Measurements from ENCODE around the gene ADGRF3.
"Not testable (repeated sequence)": the region's sequence is repeated elsewhere in the genome, so short reads cannot be mapped to it uniquely, and the experiment has no call there.

The ADGRF3 gene, protein sequence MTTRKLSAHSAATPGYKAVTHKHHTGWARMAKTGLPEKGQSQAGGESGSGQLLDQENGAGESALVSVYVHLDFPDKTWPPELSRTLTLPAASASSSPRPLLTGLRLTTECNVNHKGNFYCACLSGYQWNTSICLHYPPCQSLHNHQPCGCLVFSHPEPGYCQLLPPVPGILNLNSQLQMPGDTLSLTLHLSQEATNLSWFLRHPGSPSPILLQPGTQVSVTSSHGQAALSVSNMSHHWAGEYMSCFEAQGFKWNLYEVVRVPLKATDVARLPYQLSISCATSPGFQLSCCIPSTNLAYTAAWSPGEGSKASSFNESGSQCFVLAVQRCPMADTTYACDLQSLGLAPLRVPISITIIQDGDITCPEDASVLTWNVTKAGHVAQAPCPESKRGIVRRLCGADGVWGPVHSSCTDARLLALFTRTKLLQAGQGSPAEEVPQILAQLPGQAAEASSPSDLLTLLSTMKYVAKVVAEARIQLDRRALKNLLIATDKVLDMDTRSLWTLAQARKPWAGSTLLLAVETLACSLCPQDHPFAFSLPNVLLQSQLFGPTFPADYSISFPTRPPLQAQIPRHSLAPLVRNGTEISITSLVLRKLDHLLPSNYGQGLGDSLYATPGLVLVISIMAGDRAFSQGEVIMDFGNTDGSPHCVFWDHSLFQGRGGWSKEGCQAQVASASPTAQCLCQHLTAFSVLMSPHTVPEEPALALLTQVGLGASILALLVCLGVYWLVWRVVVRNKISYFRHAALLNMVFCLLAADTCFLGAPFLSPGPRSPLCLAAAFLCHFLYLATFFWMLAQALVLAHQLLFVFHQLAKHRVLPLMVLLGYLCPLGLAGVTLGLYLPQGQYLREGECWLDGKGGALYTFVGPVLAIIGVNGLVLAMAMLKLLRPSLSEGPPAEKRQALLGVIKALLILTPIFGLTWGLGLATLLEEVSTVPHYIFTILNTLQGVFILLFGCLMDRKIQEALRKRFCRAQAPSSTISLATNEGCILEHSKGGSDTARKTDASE

DNA sequence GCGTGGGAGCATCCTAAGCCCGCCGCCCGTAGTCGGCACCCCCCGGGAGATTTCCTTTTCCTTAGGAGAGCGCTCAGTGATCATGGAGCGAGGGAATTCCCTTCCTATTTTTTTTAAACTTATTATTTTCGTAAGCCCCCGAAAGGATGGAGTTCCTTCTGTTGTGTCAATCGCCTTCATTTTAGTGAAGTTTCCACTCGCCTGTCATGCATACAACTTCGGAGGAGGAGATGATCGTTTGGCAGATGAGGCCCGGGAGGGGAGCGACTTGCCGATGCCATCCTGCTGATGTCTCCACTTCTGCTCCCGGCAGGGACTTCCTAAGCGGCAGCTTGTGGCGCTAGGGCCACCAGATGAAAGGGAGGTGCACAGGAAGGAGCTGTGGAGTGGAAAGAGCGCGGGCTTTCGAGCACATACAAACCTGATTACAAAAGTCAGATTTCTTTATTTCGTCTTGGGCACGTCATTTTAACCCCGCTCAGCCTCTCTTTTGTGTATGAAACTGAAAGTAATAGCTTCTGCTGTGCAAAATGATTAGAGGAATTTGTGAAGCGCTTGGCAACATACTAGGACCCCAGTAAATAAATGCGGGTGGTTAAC lies at the start of gene ADGRF3:
TSS of gene ADGRF3 (minus strand) at position 336 of the 600 bp plus-strand sequence. CDS start 555 bp downstream, outside the sequence.
- peak; percentile 75 for DNase-seq

DNA sequence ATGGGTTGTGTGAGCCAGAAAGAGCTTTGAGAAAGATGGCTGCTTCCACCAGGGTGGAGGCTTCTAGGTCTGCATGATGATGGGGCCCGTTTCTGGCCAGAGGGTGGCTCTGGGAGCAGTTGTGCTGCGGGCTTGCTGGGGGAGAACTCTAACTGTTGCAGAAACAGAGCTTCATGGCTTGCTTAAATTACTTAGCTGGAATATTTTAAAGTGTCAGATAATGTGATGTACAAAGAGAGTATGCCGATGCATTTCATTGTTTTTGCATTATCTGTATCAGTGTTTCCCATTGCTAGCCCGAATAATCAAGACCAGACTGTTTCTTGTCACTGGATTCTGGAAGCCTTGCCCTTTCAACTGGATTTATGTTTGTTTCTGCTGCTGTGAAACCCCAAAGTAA lies 48.8 kb upstream of the ADGRF3 start:
- DNase-seq, result no peak

DNA sequence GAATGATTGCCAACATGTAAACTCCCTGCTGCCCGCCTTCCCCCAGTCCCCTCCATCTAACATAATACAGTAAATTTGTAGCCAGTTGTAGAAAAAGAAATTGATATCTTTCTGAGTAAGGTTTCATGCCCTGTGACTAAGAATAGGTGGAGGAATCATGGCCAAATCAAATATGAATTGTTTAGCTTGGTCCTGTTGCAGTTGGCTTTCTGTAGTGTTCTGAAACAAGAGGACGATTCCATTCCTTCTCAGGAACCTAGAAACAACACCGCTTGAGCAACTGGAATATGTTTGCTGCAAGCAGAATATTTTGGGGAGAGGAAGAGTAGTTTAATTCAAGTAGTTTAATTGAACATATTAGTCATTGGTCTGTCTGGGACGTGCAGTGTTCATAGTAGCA lies 48.1 kb upstream of the ADGRF3 start:
- DNase-seq, result no peak

DNA sequence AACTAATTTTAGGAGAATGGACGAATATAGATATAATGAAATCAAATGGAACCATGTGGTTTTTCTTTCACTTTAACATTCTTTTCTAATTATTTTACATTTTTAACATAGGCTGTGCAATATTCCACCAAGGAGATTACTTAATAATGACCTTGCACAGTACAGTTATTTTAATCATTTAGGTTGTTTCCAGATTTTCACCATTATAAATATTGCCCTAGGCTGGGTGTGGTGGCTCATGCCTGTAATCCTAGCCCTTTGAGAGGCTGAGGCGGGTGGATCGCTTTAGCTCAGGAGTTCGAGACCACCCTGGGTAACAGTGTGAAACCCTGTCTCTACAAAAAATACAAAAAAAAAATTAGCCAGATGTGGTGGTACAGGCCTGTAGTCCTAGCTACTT lies 40.6 kb upstream of the ADGRF3 start:
- DNase-seq, result no peak

DNA sequence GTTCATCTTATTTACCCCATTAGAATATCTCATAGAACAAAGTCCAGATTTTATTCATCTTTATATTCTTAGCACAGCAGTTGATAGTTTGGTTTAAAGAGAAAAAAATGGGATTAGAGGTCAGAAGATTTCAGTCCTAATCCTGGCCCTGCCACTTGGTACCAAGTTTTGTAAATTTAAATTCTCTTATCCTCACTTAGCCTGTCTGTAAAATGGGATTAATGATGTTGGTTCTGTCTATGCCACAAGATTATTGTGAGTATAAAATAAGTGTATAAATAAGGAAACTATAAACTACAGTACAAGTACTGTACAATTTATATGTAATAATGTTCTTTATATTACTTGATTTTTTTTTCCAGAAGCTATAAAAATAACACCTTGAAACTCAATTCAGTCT lies 38.0 kb upstream of the ADGRF3 start:
- DNase-seq, result no peak

DNA sequence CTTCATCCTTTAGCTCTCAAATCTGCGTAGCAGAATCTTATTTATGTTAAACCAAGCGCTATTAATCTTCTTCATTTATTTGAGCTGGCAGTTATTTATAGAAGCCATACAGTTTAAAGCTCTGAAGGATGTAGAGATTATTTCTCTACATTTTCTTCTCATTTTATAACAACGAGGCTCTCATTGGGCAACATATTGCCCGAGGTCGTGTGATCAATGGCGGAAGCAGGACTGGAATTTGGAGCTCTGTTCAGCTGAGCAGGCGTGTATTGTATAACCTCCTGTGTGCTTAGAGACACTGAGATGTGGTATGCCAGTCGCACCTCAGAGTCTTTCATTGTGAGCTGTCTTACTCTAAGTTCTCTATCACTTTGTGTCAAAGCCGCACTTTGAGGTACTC lies 37.6 kb upstream of the ADGRF3 start:
- peak; percentile 89 for DNase-seq

DNA sequence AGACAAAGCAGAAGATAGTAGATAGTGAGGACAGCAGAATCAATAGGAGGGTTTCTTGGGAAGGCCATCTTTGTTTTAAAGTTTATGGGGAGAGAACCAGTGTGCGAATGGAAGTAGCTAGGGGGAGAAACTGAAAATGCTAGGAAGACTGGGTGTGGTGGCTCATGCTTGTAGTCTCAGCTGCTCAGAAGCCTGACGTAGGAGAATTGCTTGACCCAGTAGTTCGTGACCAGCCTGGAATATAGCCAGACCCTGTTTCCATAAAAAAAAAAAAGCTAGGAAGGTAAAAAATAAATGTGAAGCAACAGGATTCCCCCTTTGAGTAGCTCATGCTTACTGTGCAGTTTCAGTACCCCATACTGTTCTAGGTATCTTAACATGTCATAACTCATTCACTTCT lies 36.0 kb upstream of the ADGRF3 start:
- DNase-seq, result no peak

DNA sequence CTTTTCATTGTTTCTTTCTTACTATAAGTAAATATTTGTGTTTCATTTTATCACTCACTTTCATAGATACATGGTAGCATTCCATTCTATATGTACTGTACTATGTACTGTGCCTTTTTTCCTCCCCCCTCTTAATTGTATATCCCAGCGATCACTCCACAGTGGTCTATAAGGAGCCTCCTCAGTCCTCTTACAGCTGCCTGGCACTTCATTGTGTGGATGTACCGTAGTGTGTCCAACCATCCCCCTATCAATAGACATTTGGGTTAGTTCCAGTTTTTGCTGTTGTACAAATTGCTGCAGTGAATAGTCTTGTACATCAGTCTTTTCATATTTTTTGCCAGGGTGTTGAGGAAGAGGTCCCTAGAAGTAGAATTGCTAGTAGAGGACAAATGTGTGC lies 33.7 kb upstream of the ADGRF3 start:
- no peak for DNase-seq

DNA sequence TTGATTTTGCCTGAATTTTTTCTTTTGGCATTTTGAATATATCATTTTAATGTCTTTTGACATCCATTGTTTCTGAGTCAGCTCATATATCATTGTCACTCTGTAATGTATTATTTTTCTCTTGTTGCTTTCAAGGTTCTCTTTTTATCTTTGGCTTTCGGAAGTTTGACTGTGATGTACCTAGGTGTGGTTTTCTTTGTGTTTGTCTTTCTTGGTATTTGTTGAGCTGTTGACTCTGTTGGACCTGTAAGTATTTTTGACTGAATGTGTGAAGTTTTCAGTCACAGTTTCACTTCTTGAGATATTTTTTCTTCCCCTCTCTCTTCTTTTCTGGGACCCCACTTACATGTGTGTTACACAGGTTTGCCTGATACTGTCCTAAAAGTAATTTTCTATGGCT lies 30.2 kb upstream of the ADGRF3 start:
- DNase-seq, result no peak

DNA sequence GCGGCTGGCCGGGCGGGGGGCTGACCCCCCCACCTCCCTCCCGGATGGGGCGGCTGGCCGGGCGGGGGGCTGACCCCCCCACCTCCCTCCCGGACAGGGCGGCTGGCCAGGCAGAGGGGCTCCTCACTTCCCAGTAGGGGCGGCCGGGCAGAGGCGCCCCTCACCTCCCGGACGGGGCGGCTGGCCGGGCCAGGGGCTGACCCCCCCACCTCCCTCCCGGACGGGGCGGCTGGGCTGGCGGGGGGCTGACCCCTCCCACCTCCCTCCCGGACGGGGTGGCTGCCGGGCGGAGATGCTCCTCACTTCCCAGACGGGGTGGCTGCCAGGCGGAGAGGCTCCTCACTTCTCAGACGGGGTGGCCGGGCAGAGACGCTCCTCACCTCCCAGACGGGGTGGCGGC lies 24.3 kb upstream of the ADGRF3 start:
- DNase-seq, result not testable (repeated sequence)

DNA sequence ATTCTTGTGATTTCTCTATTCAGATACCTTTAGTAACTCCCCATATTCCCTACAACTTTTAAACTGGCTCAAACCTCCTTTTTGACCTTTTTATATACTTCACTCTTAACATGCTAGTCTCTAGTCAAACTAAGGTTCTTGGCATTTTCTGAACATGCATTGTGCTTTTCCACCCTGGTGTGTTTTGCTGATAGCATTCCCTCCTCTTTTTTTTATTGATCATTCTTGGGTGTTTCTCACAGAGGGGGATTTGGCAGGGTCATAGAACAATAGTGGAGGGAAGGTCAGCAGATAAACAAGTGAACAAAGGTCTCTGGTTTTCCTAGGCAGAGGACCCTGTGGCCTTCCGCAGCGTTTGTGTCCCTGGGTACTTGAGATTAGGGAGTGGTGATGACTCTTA lies 23.1 kb upstream of the ADGRF3 start:
- not testable (repeated sequence) for DNase-seq

DNA sequence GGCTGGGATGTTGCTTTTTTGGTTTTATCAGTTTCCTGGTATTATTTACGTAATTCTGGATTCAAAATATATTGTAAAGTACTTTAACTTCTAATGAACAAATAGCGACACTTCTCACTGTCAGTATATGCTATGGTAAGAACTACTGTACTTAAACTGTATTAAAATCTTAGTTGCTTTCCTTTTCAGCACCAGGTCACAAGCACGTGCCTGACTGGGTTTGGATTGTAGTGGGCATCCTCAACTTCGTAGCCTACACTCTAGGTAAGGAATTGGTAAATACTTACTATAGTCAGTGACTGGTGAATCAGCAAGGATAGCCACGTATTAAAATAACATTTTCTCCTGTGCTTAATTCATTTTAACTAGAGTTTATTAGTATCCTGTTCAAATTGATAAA lies 20.4 kb upstream of the ADGRF3 start:
- DNase-seq, result no peak

DNA sequence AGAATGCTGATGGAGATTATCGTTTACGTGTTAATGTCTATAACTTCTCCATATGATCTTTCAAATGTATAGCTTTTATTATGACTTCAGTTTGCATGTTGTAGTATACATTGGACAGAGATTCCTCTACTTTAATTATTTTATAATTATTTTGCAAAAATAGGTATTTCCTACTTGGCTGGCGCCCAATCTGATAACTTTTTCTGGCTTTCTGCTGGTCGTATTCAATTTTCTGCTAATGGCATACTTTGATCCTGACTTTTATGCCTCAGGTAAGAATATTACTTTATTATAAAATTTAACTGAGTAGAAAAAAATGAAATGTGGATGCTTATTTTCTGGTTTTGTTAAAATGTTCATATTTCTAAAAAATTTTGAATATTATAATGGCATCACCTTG lies 18.1 kb upstream of the ADGRF3 start:
- DNase-seq, result no peak

DNA sequence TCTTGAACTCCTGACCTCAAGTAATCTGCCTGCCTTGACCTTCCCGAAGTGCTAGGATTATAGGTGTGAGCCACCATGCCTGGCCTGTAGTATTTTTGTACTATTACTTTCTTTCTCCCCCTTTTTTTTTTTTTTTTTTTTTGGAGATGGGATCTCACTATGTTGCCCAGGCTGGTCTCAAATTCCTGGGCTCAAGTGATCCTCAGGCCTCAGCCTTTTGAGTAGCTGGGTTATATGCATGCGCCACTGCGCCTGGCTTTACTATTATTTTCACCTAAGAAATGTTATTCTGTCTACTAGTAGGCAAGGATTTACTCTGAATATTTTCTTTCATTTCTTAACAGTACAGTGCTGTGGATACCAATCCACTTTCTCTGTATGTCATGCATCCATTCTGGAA lies 17.4 kb upstream of the ADGRF3 start:
- DNase-seq, result no peak

DNA sequence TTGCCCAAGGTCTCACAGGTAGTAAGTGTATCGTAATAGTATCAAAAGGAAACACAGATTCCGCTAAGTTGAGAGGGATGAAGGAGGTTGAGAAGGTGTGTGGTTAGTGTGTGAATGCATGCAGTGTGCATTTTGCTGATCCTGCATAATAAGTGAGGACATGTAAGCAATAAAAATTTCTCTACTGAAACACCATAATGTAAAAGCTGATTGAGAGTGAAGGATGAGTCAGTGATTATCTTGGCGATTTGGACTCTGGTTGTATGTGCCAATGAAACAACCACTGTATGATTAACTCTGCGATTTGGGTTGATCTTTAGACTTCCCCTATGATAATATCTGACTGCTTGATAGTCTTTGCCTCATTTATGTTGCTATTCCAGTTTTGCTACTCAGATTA lies 16.7 kb upstream of the ADGRF3 start:
- DNase-seq, result no peak

DNA sequence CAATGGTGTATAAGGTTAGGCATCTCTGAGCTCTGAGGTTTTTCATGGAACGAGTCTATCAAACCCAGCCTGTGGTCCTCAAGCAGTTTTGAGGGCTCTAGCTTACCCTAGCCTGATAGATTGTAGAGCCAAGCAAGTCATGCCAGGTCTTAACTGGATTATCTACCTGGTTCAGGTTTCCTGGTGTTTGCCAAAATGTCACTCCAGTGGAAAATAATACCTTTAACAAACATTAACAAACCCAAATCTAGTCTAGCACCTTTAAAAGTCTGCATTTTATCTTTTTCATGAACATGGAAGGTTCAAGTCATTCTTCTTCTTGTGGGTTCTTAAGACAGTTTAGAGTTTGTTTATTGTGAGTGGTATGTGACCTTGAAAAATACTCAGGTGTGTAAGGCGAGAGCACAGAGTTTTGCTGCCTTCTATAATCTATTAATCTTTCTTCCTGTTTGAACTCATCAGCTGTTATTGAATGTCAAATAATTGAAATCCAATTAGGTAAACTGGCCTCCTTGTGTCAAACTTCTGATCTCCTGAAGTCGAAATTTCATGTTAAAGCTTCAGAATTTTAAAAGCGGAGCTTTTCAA lies 13.4 kb upstream of the ADGRF3 start:
- no peak for DNase-seq

DNA sequence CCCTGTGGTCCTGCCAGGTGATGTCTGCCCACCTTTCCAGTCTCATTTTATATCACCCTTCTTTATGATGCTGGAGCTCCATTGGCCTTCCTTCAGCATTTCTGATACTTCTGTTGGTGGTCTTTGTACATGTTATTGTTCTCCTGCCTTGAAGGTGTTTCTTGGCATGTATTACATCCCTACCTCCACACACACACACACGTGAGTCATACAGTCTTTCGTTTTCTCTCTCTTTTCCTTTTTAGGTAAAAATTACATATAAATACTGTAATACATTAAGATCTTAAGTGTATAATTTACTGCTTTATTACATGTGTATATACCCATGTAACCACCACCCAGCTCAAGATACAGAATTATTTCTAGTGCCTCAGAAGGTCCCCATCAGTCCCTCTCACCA lies 10.2 kb upstream of the ADGRF3 start:
- DNase-seq, result no peak

DNA sequence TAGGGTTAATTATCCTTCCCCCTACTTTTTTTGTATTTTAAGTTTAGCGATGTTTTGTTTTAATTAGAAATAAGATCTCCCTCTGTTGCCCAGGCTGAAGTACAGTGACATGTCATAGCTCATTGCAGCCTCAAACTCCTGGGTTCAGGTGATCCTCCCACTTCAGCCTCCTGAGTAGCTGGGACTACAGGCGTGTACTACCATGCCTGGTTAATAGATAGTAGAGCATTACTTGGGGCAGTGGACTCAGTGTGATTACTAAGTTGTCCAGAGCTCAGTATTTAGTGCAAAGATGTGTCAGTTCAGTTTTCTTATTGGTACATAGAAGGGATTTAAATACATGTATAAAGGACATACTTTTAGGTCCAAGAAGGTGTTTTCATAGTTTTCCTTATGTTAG lies 9.5 kb upstream of the ADGRF3 start:
- no peak for DNase-seq

DNA sequence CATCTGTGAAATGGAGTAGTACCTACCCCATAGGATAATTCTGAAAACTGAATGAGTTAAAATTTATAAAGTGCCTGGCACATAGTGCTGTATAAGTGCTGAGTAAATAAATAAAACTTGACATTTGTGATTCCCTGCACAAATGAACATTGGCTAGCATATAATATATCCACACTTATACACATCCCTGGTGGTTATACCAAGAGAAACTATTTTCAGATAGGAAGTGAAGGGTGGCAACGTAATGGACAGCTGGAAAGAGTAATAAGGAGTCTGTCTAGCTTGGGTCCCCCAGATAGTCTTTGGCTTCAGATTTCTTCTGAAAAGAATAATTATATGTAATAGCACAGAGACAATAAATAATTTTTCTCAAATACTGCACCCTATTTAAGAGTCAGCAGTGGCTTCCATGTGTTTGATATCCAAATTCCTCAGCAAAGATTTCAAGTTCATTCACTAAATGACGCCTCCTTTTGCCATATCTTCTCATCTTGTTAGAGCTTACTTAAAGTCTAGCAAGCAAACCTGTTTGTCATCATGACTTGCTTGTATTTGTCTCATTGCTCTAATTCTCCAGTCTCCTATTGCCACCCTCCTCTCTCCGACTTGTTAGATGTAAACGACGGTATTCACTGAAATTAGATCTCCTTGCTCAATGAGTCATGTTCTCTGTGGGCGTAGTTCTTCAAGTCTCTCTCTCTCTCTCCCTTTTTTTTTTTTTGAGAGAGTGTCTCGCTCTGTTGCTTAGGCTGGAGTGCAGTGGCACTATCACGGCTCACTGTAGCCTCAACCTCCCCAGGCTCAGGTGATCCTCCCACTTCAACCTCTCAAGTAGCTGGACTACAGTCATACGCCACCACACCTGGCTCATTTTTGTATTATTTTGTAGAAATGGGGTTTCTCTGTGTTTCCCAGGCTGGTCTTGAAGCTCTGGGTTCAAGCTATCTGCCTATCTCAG lies 8.7 kb upstream of the ADGRF3 start:
- DNase-seq, result peak; percentile 57

DNA sequence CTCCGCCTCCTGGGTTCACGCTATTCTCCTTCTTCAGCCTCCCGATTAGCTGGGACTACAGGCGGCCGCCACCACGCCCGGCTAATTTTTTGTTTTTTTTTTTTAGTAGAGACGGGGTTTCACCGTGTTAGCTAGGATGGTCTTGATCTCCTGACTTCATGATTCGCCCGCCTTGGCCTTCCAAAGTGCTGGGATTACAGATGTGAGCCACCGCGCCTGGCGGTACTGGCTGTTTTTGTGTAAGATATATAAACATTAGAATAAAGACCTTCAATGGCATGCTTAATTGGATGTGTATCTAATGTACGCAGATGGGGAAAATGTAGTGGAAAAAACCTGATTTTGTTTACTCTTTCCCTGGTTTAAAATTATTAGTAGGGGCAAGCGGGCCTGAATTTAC lies 7.9 kb upstream of the ADGRF3 start:
- DNase-seq, result not testable (repeated sequence)

DNA sequence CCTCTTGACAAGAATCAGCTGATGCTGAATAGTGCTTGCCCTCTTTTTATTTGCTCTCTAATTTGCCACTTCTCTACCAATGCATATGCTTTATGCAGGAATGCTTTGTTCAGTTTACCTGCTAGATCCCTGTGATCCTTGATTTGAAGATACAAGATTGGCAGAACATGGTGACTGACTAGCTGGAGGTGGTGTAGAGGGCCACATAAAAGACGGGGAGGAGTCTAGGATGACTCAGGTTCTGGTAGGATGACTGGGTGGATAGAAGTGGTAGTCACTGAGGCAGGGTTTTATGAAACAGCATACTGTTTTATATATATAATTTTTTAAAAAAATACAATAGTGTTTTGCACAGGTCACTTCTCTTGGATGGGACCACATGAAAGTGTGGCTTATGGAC lies 6.3 kb upstream of the ADGRF3 start:
- no peak for DNase-seq

Measured in islet precursor cell (in vitro differentiated cells).